HepG2 (cell line): Measurements from ENCODE around the gene DCT. TPM values are rescaled to one million over a fixed set of nuclear protein-coding genes. Genes with fewer than 3 reads are reported as not detected.

Source experiments
- ATAC-seq: fragments of 200-7000 bp; cut with Tn5 transposase; 3 replicates; pipeline ENCODE4 v1.9.1; 2020; ENCODE audit warnings: mild to moderate bottlenecking, moderate library complexity
- BruUV-seq: library from RNA; stranded (reverse); fragments of 400-500 nt; replicated peaks from 2 replicates; lab custom pipeline; 2021; lab: Mats Ljungman, UMichigan
- CTCF ChIA-PET: fragments of 300-600 bp; formaldehyde crosslinking; extraction: SDS; loops from one replicate; lab custom pipeline; 2021; ENCODE audit warnings: low total read pairs, inconsistent platforms, low intra/inter-chr PET ratio; lab: Yijun Ruan, JAX
- POLR2A ChIA-PET: fragments of 350-600 bp; sonication (Branson Sonifier 250); formaldehyde crosslinking; loops from one replicate; lab custom pipeline; 2020; ENCODE audit warnings: antibody characterized with exemption, inconsistent platforms; lab: Yijun Ruan, JAX
- DNase-seq: peaks from one replicate; pipeline ENCODE4 v3.0.0-alpha.2; 2015; ENCODE audit warnings: low spot score
- FAIRE-seq: peaks from 3 replicates; lab custom pipeline; 2011; peaks lifted over from hg19 to GRCh38; lab: Jason Lieb, UNC
- H2AFZ ChIP-seq: one replicate; pipeline ENCODE4 v1.6.1; 2011; ENCODE audit warnings: low read length, inconsistent platforms
- H3K27ac ChIP-seq: fragments of 300-600 bp; 3 replicates; pipeline ENCODE4 v1.8.0; 2011; ENCODE audit warnings: mixed run types, mild to moderate bottlenecking, mixed read lengths, low read length, inconsistent platforms; ENCODE audit not compliant: insufficient read depth; ENCODE audit errors: extremely low read length
- H3K27me3 ChIP-seq, 2 experiments: fragments of 200-600 bp in 1 of 2; 2 replicates in 1 of 2; 3 replicates in 1 of 2; pipeline versions ENCODE4 v1.6.0 to v1.8.0; 2011; ENCODE audit warnings: low read length in 2 of 2, mild to moderate bottlenecking in 2 of 2, moderate library complexity in 2 of 2, inconsistent platforms in 1 of 2; ENCODE audit not compliant: insufficient read depth in 2 of 2, control insufficient read depth in 1 of 2
- H3K36me3 ChIP-seq, 2 experiments: fragments of 200-600 bp in 1 of 2; replicated peaks in 1 of 2; 2 replicates in 1 of 2; 3 replicates in 1 of 2; pipeline versions ENCODE4 v1.5.1 to v1.8.0; 2011; ENCODE audit warnings: low read length in 2 of 2, inconsistent platforms in 1 of 2; ENCODE audit not compliant: insufficient read depth in 2 of 2, control insufficient read depth in 1 of 2
- H3K4me1 ChIP-seq: 2 replicates; pipeline ENCODE4 v1.5.1; 2012; ENCODE audit warnings: low read length, inconsistent platforms; ENCODE audit not compliant: insufficient read depth
- H3K4me2 ChIP-seq: 2 replicates; pipeline ENCODE4 v1.6.0; 2011; ENCODE audit warnings: low read depth, low read length, inconsistent platforms
- H3K4me3 ChIP-seq, 3 experiments: fragments of 200-600 bp in 1 of 3; sonication (generic), shearing (Covaris generic) in 1 of 3; replicated peaks in 1 of 3; 2 replicates each; pipeline ENCODE4 v1.5.1; 2011 to 2016; ENCODE audit warnings: low read length in 3 of 3, inconsistent platforms in 2 of 3, low read depth in 2 of 3, mild to moderate bottlenecking in 2 of 3, control low read depth in 1 of 3, mixed read lengths in 1 of 3; ENCODE audit not compliant: insufficient read depth in 1 of 3
- H3K79me2 ChIP-seq: one replicate; pipeline ENCODE4 v1.6.1; 2011; ENCODE audit warnings: low read length, inconsistent platforms; ENCODE audit not compliant: insufficient read depth
- H3K9ac ChIP-seq: 2 replicates; pipeline ENCODE4 v1.6.0; 2011; ENCODE audit warnings: mild to moderate bottlenecking, low read depth, low read length, inconsistent platforms; ENCODE audit not compliant: insufficient read depth
- H3K9me3 ChIP-seq: 2 replicates; pipeline ENCODE4 v1.5.1; 2012; ENCODE audit warnings: mild to moderate bottlenecking, low read length
- H4K20me1 ChIP-seq: 2 replicates; pipeline ENCODE4 v1.6.0; 2011; ENCODE audit warnings: inconsistent platforms, mild to moderate bottlenecking, low read length, moderate library complexity; ENCODE audit not compliant: insufficient read depth
- DMTF1 ChIP-seq: sonication (generic); formaldehyde crosslinking; IDR thresholded peaks from 2 replicates; pipeline ENCODE4 v1.4.0; 2020; ENCODE audit warnings: mild to moderate bottlenecking, missing genetic modification reagents
- ELF4 ChIP-seq: sonication (generic); formaldehyde crosslinking; IDR thresholded peaks from 2 replicates; pipeline ENCODE4 v1.5.0; 2020; ENCODE audit warnings: missing genetic modification reagents, mild to moderate bottlenecking, moderate library complexity, borderline replicate concordance
- KAT7 ChIP-seq: IDR thresholded peaks from 2 replicates; pipeline ENCODE4 v1.6.1; 2018; ENCODE audit warnings: borderline replicate concordance, missing compliant biosample characterization
- KAT8 ChIP-seq: IDR thresholded peaks from 2 replicates; pipeline ENCODE4 v1.6.1; 2016; ENCODE audit warnings: missing genetic modification reagents, missing compliant biosample characterization
- NCOA2 ChIP-seq: sonication (generic); formaldehyde crosslinking; IDR thresholded peaks from 2 replicates; pipeline ENCODE4 v1.8.0; 2022; ENCODE audit warnings: inconsistent platforms
- NFKB2 ChIP-seq: sonication (generic); formaldehyde crosslinking; IDR thresholded peaks from 2 replicates; pipeline ENCODE4 v1.4.0; 2020; ENCODE audit warnings: missing genetic modification reagents, borderline replicate concordance
- SMAD3 ChIP-seq: sonication (generic); formaldehyde crosslinking; IDR thresholded peaks from 2 replicates; pipeline ENCODE4 v1.4.0; 2020; ENCODE audit warnings: missing genetic modification reagents
- SSRP1 ChIP-seq: IDR thresholded peaks from 2 replicates; pipeline ENCODE4 v1.6.1; 2016; ENCODE audit warnings: control low read depth
- ZBTB7B ChIP-seq: sonication (generic); formaldehyde crosslinking; IDR thresholded peaks from 2 replicates; pipeline ENCODE4 v1.4.0; 2020; ENCODE audit warnings: missing genetic modification reagents
- ZFP37 ChIP-seq: sonication (generic); formaldehyde crosslinking; IDR thresholded peaks from 2 replicates; pipeline ENCODE4 v1.4.0; 2020; ENCODE audit warnings: missing genetic modification reagents, borderline replicate concordance
- ZNF331 ChIP-seq: sonication (generic); formaldehyde crosslinking; IDR thresholded peaks from 2 replicates; pipeline ENCODE4 v1.4.0; 2020; ENCODE audit warnings: missing genetic modification reagents
- ZNF337 ChIP-seq: sonication (generic); formaldehyde crosslinking; IDR thresholded peaks from 2 replicates; pipeline ENCODE4 v1.5.1; 2020; ENCODE audit warnings: missing genetic modification reagents, low read depth, mild to moderate bottlenecking, borderline replicate concordance
- ZNF431 ChIP-seq: sonication (generic); formaldehyde crosslinking; IDR thresholded peaks from 2 replicates; pipeline ENCODE4 v1.9.0; 2022; ENCODE audit warnings: missing genetic modification reagents, low read depth, mild to moderate bottlenecking, borderline replicate concordance
- ZNF512 ChIP-seq: sonication (generic); formaldehyde crosslinking; IDR thresholded peaks from 2 replicates; pipeline ENCODE4 v1.4.0; 2020; ENCODE audit warnings: mild to moderate bottlenecking, missing genetic modification reagents
- ZNF513 ChIP-seq: sonication (generic); formaldehyde crosslinking; conservative IDR thresholded peaks from 2 replicates; pipeline ENCODE4 v1.5.0; 2020; ENCODE audit warnings: missing genetic modification reagents
- ZNF552 ChIP-seq: sonication (generic); formaldehyde crosslinking; IDR thresholded peaks from 2 replicates; pipeline ENCODE4 v1.9.0; 2022; ENCODE audit warnings: missing genetic modification reagents, mild to moderate bottlenecking, borderline replicate concordance
- ZNF605 ChIP-seq: sonication (generic); formaldehyde crosslinking; IDR thresholded peaks from 2 replicates; pipeline ENCODE4 v1.8.0; 2022; ENCODE audit warnings: mild to moderate bottlenecking, missing genetic modification reagents
- ZNF776 ChIP-seq: sonication (generic); formaldehyde crosslinking; IDR thresholded peaks from 2 replicates; pipeline ENCODE4 v1.4.0; 2020; ENCODE audit warnings: mild to moderate bottlenecking, missing genetic modification reagents
- ZNF839 ChIP-seq: sonication (generic); formaldehyde crosslinking; IDR thresholded peaks from 2 replicates; pipeline ENCODE4 v1.4.0; 2020; ENCODE audit warnings: missing genetic modification reagents, mild to moderate bottlenecking, borderline replicate concordance
- WGBS: methylation state at CpG from one replicate; pipeline ENCODE4 v1.1.6; 2017; ENCODE audit warnings: low lambda C conversion rate; 5-methylcytosine and 5-hydroxymethylcytosine counted together
- in situ Hi-C: cut with HindIII; loops from 2 replicates; pipeline ENCODE4 v1.10.0; 2017; ENCODE audit warnings: low pct_unique_long_range_greater_than_20kb; ENCODE audit not compliant: extremely low pct_ligation_motif_present
- intact Hi-C: fragments of 100-400 bp; cut with micrococcal nuclease; formaldehyde crosslinking; loops from one replicate; pipeline ENCODE4 v1.10.0; 2022; ENCODE audit not compliant: unreplicated experiment
- polyA plus RNA-seq, 8 experiments: library from polyadenylated mRNA; depleted of rRNA in 3 of 8; stranded (reverse) in 7 of 8; unstranded in 1 of 8; fragments of >200 nt; fragmentation: Illumina TruSeq in 4 of 8; extraction: Trizol in 4 of 8; gene quantifications; 2 replicates each; pipeline versions ENCODE4 v1.2.1 to v1.2.3, GENCODE V29; 2011 to 2016; ENCODE audit warnings: low read depth in 4 of 8, missing spikeins in 1 of 8, mixed read lengths in 1 of 8; ENCODE audit not compliant: insufficient read depth in 1 of 8
- total RNA-seq, 5 experiments: library from RNA; depleted of rRNA; stranded (reverse); fragments of >200 nt; fragmentation: Illumina TruSeq; extraction: Trizol; gene quantifications; 2 replicates each; pipeline ENCODE4 v1.2.3, GENCODE V29; 2016; ENCODE audit warnings: low read depth in 1 of 5

The DCT gene
- total and polyA plus RNA-seq, 2 of the 13 experiments (the other 11 are each of a cell fraction or from before 2014, with no cell fraction given) = not detected

DNA sequence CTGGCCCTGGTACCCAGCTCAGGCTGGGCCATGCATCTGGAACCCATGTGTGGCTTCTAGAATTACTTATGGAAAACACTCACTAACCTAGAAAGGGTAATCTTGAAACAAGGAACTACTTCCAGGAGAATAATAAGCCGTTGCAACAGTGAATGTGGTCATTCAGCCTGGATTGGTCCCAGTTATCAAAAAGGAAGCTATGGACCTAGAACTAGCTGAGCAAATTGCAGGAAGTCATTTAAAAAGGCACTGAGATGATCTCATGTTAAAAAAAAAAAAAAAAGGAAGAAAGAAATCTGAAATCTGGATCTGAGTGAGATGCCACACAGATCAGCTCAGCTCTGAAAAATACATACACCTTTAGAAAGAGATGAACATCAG lies 59.6 kb downstream of the DCT start:
- intact Hi-C loops = loop anchor here (5.0 kb wide), 1 partner anchor 1173 kb away; no protein-coding TSS in a partner anchor
- Histone ChIP-seq H3K4me3 (no peak overlapping the region), H4K20me1 (no peaks in the 10 kb centered on the region), H3K9me3 (peaks cover 4% of the 10 kb centered on the region; the same call in 1 of the 2 replicates), H3K36me3 (no peaks in the 10 kb centered on the region), H3K27ac (no peak overlapping the region), H2AFZ (no peak overlapping the region), H3K79me2 (no peaks in the 10 kb centered on the region), H3K9ac (no peak overlapping the region), H3K4me2 (no peak overlapping the region), H3K27me3 (no peaks in the 10 kb centered on the region; a peak in 1 of 5 replicates), H3K4me1 (peaks cover 8% of the 10 kb centered on the region)
- ChIA-PET POLR2A (no interaction called here), CTCF (no interaction called here)
- in situ Hi-C loops = no loop called here
- no TSS peak for BruUV-seq
- DNase-seq (no peak), ATAC-seq (no peak), FAIRE-seq (no peak)
- 4% methylated on average over 1 of the region's 1 CpG for WGBS
- TF ChIP-seq ZNF512 (CRISPR knock-in tag) (no peak), ZNF337 (no peak), KAT8 (CRISPR knock-in tag) (no peak), NFKB2 (no peak), SSRP1 (CRISPR knock-in tag) (no peak), ZNF552 (CRISPR knock-in tag) (no peak), SMAD3 (CRISPR knock-in tag) (no peak), ZNF331 (CRISPR knock-in tag) (no peak), KAT7 (CRISPR knock-in tag) (no peak), DMTF1 (no peak), ZFP37 (no peak), ELF4 (CRISPR knock-in tag) (no peak), ZNF776 (no peak), ZNF839 (CRISPR knock-in tag) (no peak), ZNF431 (no peak), ZNF605 (no peak), ZNF513 (no peak), ZBTB7B (CRISPR knock-in tag) (no peak), NCOA2 (CRISPR knock-in tag) (no peak)
